T-helper 1 cell treated with Interleukin-12 subunit alpha and Interleukin-12 subunit beta and Interleukin-4 antibody, amounts not matched to agents 30 ng/mL and 1 ng/mL, for 36 hours (primary cell): Measurements from ENCODE around the gene ZSWIM3. TPM values are rescaled to one million over a fixed set of nuclear protein-coding genes. Genes with fewer than 3 reads are reported as not detected.

Experiments
- intact Hi-C: fragments of 100-400 bp; cut with micrococcal nuclease; formaldehyde crosslinking; loops from one replicate; pipeline ENCODE4 v1.15.1; 2024
- total RNA-seq: library from RNA; stranded (reverse); gene quantifications from 2 replicates; pipeline ENCODE4 v1.2.3, GENCODE V29; 2022

The ZSWIM3 gene
- total RNA-seq, 1 donor from 2014 or later, result 7.4 TPM

GRCh38 chr20:45832619-45833018, 24.8 kb upstream of the ZSWIM3 start:
- intact Hi-C loops, result loop anchor here (1.0 kb wide), 1 partner anchor 25 kb away; the partner anchor contains the start of genes ACOT8 and ZSWIM3

- intact Hi-C loops, result loop anchor here (1.0 kb wide), 1 partner anchor 24 kb away; the partner anchor contains the start of genes ACOT8 and ZSWIM3
These were observed 24.2 kb upstream of the ZSWIM3 start, which contains the start of gene SNX21 for GRCh38 chr20:45833030-45833882. SNX21 (plus strand) TSS chr20:45833799; CDS start chr20:45833920, 121 bp downstream.

GRCh38 chr20:45833883-45834796, 23.3 kb upstream of the ZSWIM3 start:
- intact Hi-C loops, result loop anchor here (1.0 kb wide), 2 partner anchors 23 to 76 kb away; partner anchors contain the start of genes ACOT8 and ZSWIM3

- intact Hi-C loops, result loop anchor here (1.0 kb wide), 1 partner anchor 76 kb away; no protein-coding TSS in a partner anchor
These were observed 22.6 kb upstream of the ZSWIM3 start for GRCh38 chr20:45834797-45835161.

- intact Hi-C loops, result no loop called here
These were observed 22.1 kb upstream of the ZSWIM3 start for GRCh38 chr20:45835329-45835765.

- intact Hi-C loops, result no loop called here
These were observed 21.6 kb upstream of the ZSWIM3 start for GRCh38 chr20:45835825-45836224.

GRCh38 chr20:45836841-45837240, 20.6 kb upstream of the ZSWIM3 start:
- intact Hi-C loops, result no loop called here

GRCh38 chr20:45840700-45841198, 16.7 kb upstream of the ZSWIM3 start:
- intact Hi-C loops, result no loop called here

GRCh38 chr20:45841407-45842129, 15.8 kb upstream of the ZSWIM3 start:
- intact Hi-C loops, result no loop called here

GRCh38 chr20:45842169-45842812, 15.1 kb upstream of the ZSWIM3 start:
- intact Hi-C loops, result no loop called here

- intact Hi-C loops, result no loop called here
These were observed 13.9 kb upstream of the ZSWIM3 start for GRCh38 chr20:45843506-45843905.

GRCh38 chr20:45845452-45845851, 12.0 kb upstream of the ZSWIM3 start:
- intact Hi-C loops, result no loop called here

- intact Hi-C loops, result no loop called here
These were observed 9.0 kb upstream of the ZSWIM3 start for GRCh38 chr20:45848421-45848820.

- intact Hi-C loops, result no loop called here
These were observed 8.3 kb upstream of the ZSWIM3 start for GRCh38 chr20:45848969-45849582.

GRCh38 chr20:45850238-45850637, 7.2 kb upstream of the ZSWIM3 start:
- intact Hi-C loops, result no loop called here

- intact Hi-C loops, result no loop called here
These were observed 6.5 kb upstream of the ZSWIM3 start for GRCh38 chr20:45850926-45851325.

GRCh38 chr20:45851501-45851900, 5.9 kb upstream of the ZSWIM3 start:
- intact Hi-C loops, result no loop called here

- intact Hi-C loops, result no loop called here
These were observed 5.1 kb upstream of the ZSWIM3 start for GRCh38 chr20:45852326-45852725.

GRCh38 chr20:45853484-45853883, 3.9 kb upstream of the ZSWIM3 start:
- intact Hi-C loops, result no loop called here

- intact Hi-C loops, result loop anchor here (1.0 to 5.0 kb wide), 11 partner anchors 23 to 441 kb away; partner anchors contain the start of genes CTSA, DNTTIP1, NEURL2 and PIGT
These were observed 435 bp downstream of the ZSWIM3 start for GRCh38 chr20:45857882-45858216.
